OCI-LY3 (cell line): ENCODE measurements around the gene TPO.

Experiments used
- CTCF ChIP-seq: fragments of 200-600, 300-600 bp; sonication (generic); IDR thresholded peaks from 2 replicates; pipeline ENCODE4 v1.5.1; 2014; ENCODE audit warnings: antibody characterized with exemption, low read length, low read depth
- EZH2phosphoT487 ChIP-seq: fragments of 200-600 bp; shearing (Covaris generic); IDR thresholded peaks from 2 replicates; pipeline ENCODE4 v1.6.1; 2018; ENCODE audit warnings: antibody characterized with exemption, mixed run types, low read depth

GRCh38 chr2:1559589-1560175 lies 146.4 kb downstream of the TPO start:
- TF ChIP-seq CTCF: no peak
- TF ChIP-seq EZH2phosphoT487: no peak
